Mucosa of rectum (tissue), 2 donors: Measurements from ENCODE around the gene SCG5.
A peak's percentile ranks its signal among the peaks of the same experiment; 100 is the strongest.

ENCODE experiments used
- H3K27ac ChIP-seq, 2 donors: one replicate each; pipeline ENCODE4 v1.7.0; 2013; ENCODE audit warnings: inconsistent platforms in 2 of 2, low read depth in 2 of 2, low read length in 2 of 2
- H3K27me3 ChIP-seq, 2 donors: one replicate each; pipeline ENCODE4 v1.7.0; 2013; ENCODE audit warnings: low read length in 2 of 2; ENCODE audit not compliant: control insufficient read depth in 2 of 2, insufficient read depth in 2 of 2
- H3K36me3 ChIP-seq, 2 donors: one replicate each; pipeline ENCODE4 v1.7.0; 2013; ENCODE audit warnings: low read length in 2 of 2; ENCODE audit not compliant: control insufficient read depth in 2 of 2, insufficient read depth in 2 of 2
- H3K4me1 ChIP-seq, 2 donors: one replicate each; pipeline ENCODE4 v1.7.0; 2013; ENCODE audit warnings: low read length in 2 of 2, mild to moderate bottlenecking in 1 of 2; ENCODE audit not compliant: control insufficient read depth in 2 of 2, insufficient read depth in 2 of 2
- H3K4me3 ChIP-seq, 2 donors: one replicate each; pipeline ENCODE4 v1.7.0; 2013; ENCODE audit warnings: low read length in 2 of 2
- H3K9ac ChIP-seq, 2 donors: one replicate each; pipeline ENCODE4 v1.7.0; 2013; ENCODE audit warnings: low read length in 2 of 2, low read depth in 1 of 2, mild to moderate bottlenecking in 1 of 2
- H3K9me3 ChIP-seq, 2 donors: one replicate each; pipeline ENCODE4 v1.7.0; 2013; ENCODE audit warnings: low read length in 2 of 2; ENCODE audit not compliant: control insufficient read depth in 2 of 2
- donor health status: healthy.
- donor health status: Normal muscosa, but diverticular disease.

Gene SCG5

DNA sequence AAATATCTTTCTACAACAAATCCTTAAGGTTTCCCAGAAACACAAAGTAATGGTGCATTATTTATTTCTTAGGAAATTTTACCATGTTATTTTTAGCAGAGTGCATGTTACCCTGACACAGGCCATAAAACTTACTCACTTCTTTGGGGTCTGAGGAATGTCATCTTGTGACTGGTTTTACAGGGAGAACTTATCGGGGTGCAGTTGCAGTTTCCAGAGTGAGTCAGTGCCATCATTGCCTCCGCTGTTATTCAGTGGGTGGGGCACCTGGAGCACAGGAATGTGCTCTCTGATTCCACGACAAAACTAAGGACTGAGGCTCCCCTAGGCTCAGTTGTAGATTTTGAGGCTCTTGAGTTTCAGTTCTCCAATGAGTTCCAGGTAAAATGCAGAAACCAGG is 65.2 kb downstream of the SCG5 start:
- peaks cover 0 to under 1% of the 10 kb centered on the region in 2 donors for H3K4me1 ChIP-seq
- no peak overlapping the region for H3K27ac ChIP-seq
- H3K9me3 ChIP-seq: no peaks in the 10 kb centered on the region
- H3K4me3 ChIP-seq: no peak overlapping the region
- no peak overlapping the region for H3K9ac ChIP-seq
- H3K27me3 ChIP-seq: no peaks in the 10 kb centered on the region
- H3K36me3 ChIP-seq: no peaks in the 10 kb centered on the region

DNA sequence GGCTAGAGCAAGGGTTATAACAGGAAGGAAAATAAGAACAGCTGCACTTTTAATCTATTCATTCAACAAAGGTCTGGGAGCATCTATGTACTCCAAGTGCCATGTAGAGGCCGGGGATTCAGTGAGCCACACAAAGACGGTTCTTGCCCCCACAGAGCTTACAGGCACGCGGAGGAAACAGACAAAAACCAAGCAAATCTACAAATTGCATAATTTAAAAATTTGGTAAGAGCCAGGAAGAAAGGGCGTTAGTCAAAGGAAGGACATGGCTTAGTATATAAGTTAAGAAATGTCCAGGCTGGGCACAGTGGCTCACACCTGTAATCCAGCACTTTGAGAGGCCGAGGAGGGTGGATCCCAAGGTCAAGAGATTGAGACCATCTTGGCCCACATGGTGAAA is 65.9 kb downstream of the SCG5 start:
- no peaks in the 10 kb centered on the region for H3K4me1 ChIP-seq
- no peaks in the 10 kb centered on the region for H3K36me3 ChIP-seq
- no peak overlapping the region for H3K4me3 ChIP-seq
- no peaks in the 10 kb centered on the region for H3K9me3 ChIP-seq
- H3K9ac ChIP-seq: no peak overlapping the region
- no peak overlapping the region for H3K27ac ChIP-seq
- peaks cover 0 to 2% of the 10 kb centered on the region in 2 donors for H3K27me3 ChIP-seq

- Histone ChIP-seq H3K36me3 (no peaks in the 10 kb centered on the region), H3K4me3 (no peak overlapping the region), H3K27ac (no peak overlapping the region), H3K9me3 (no peaks in the 10 kb centered on the region), H3K27me3 (peaks cover 3% of the 10 kb centered on the region in 2 donors), H3K9ac (no peak overlapping the region), H3K4me1 (no peaks in the 10 kb centered on the region)
Measured at GRCh38 chr15:32709295-32710033, 68.0 kb downstream of the SCG5 start.

GRCh38 chr15:32715276-32715675 is 73.8 kb downstream of the SCG5 start:
- Histone ChIP-seq H3K9ac (no peak overlapping the region), H3K36me3 (no peaks in the 10 kb centered on the region), H3K4me3 (no peak overlapping the region), H3K4me1 (peaks cover 0 to 20% of the 10 kb centered on the region in 2 donors), H3K9me3 (no peaks in the 10 kb centered on the region), H3K27ac (peak overlapping the region in 1 of 2 donors; percentile 6), H3K27me3 (peaks cover 39 to 47% of the 10 kb centered on the region in 2 donors)

- no peak overlapping the region for H3K27ac ChIP-seq
- peaks cover 41 to 47% of the 10 kb centered on the region in 2 donors for H3K27me3 ChIP-seq
- no peaks in the 10 kb centered on the region for H3K9me3 ChIP-seq
- peaks cover 0 to 20% of the 10 kb centered on the region in 2 donors for H3K4me1 ChIP-seq
- H3K36me3 ChIP-seq: no peaks in the 10 kb centered on the region
- H3K9ac ChIP-seq: no peak overlapping the region
- H3K4me3 ChIP-seq: no peak overlapping the region
Measured at GRCh38 chr15:32716216-32716914, 74.9 kb downstream of the SCG5 start.

- Histone ChIP-seq H3K27me3 (peaks cover 41 to 47% of the 10 kb centered on the region in 2 donors), H3K27ac (peak overlapping the region; percentile 39 to 40), H3K4me1 (peaks cover 0 to 20% of the 10 kb centered on the region in 2 donors), H3K9me3 (no peaks in the 10 kb centered on the region), H3K4me3 (peak overlapping the region; percentile 33 to 59), H3K9ac (peak overlapping the region in 1 of 2 donors; percentile 14), H3K36me3 (no peaks in the 10 kb centered on the region)
Measured at GRCh38 chr15:32716915-32717425, 75.5 kb downstream of the SCG5 start.

- peak within 1 kb of the TSS; percentile 59 to 61 for H3K4me3 ChIP-seq
- H3K27ac ChIP-seq: peak within 1 kb of the TSS; percentile 39 to 40
- peak within 1 kb of the TSS in 1 of 2 donors; percentile 14 for H3K9ac ChIP-seq
- peaks cover 0 to 20% of the 10 kb centered on the region in 2 donors for H3K4me1 ChIP-seq
- no peaks in the 10 kb centered on the region for H3K9me3 ChIP-seq
- no peaks in the 10 kb centered on the region for H3K36me3 ChIP-seq
- H3K27me3 ChIP-seq: peaks cover 41 to 44% of the 10 kb centered on the region in 2 donors
Measured at GRCh38 chr15:32717426-32718226, 76.1 kb downstream of the SCG5 start, which contains the start of gene GREM1. TSS of gene GREM1 (plus strand) at chr15:32718004. CDS start at chr15:32730691, 12,687 bp downstream.

DNA sequence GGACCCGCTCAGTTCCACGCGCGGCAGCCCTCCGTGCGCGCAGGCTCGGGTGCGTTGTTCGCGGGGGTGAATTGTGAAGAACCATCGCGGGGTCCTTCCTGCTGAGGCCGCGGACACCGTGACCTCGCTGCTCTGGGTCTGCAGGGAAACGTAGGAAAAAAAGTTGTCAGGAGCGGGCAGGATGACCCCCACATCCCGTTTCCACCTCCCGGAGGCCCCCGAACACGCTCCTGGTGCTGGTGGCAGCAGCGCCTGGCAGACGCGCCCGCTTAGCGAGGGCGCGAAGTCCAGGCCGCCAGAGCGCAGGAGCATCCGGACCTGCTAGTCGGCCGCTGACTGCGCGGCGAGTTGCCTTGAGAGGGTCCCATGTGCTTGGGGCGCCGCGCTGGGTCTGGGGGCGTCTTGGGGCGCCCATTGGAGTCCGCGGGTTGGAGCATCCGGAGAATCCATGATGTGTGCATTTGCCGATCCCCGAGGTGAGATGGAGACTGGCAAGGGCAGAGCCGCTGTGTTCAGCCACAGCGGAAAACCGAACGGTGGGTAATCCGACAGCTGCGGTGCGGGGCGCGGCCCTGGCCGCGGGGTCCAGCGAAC is 76.8 kb downstream of the SCG5 start:
- H3K27me3 ChIP-seq: peaks cover 41 to 44% of the 10 kb centered on the region in 2 donors
- peak overlapping the region; percentile 55 to 61 for H3K4me3 ChIP-seq

GRCh38 chr15:32718821-32719716 is 77.6 kb downstream of the SCG5 start:
- Histone ChIP-seq H3K9ac (peak overlapping the region in 1 of 2 donors; percentile 3), H3K27me3 (peaks cover 38 to 44% of the 10 kb centered on the region in 2 donors), H3K4me1 (peaks cover 0 to 20% of the 10 kb centered on the region in 2 donors), H3K36me3 (no peaks in the 10 kb centered on the region), H3K9me3 (no peaks in the 10 kb centered on the region), H3K27ac (peak overlapping the region in 1 of 2 donors; percentile 38), H3K4me3 (peak overlapping the region; percentile 55 to 61)

More for the DNA sequence above, 76.8 kb downstream of the SCG5 start:
- no peaks in the 10 kb centered on the region for H3K36me3 ChIP-seq
- no peaks in the 10 kb centered on the region for H3K9me3 ChIP-seq
- no peak overlapping the region for H3K27ac ChIP-seq
- peaks cover 0 to 20% of the 10 kb centered on the region in 2 donors for H3K4me1 ChIP-seq
- H3K9ac ChIP-seq: peak overlapping the region in 1 of 2 donors; percentile 11
